ENCODE results near the gene TIMM50. TPM values are rescaled to one million over a fixed set of nuclear protein-coding genes. Genes with fewer than 3 reads are reported as not detected.
A peak's percentile ranks its signal among the peaks of the same experiment; 100 is the strongest.

Gene TIMM50
- total RNA-seq, 1 donor from 2014 or later, result 97.2 TPM

GRCh38 chr19:39498798-39499642 is 18.4 kb downstream of the TIMM50 start, which contains the start of gene DLL3:
DLL3 (plus strand) TSS chr19:39498947; CDS start chr19:39498975, 28 bp downstream.
- H3K27ac ChIP-seq (ENCODE audit: low read depth, low read length), result no peak within 1 kb of the TSS
- H3K27me3 Mint-ChIP-seq (ENCODE audit: low read depth, unreplicated experiment), result peaks cover 54% of the 10 kb centered on the region
- no peaks in the 10 kb centered on the region for H3K36me3 ChIP-seq (ENCODE audit: insufficient read depth, low read length)
- H3K4me3 ChIP-seq (ENCODE audit: insufficient read depth, low read depth, low read length), result peak within 1 kb of the TSS; percentile 30
- peak within 1 kb of the TSS; percentile 41 for H2AFZ ChIP-seq (ENCODE audit: low read depth, low read length)
- H3K79me2 ChIP-seq (ENCODE audit: insufficient read depth, low read length), result no peaks in the 10 kb centered on the region
- FAIRE-seq (no peak), DNase-seq (ENCODE audit: low read depth) (no peak)
- no peaks in the 10 kb centered on the region for H3K9me3 ChIP-seq (ENCODE audit: insufficient read depth, low read depth, low read length)
- peaks cover 5% of the 10 kb centered on the region for H3K4me1 Mint-ChIP-seq (ENCODE audit: low read depth, unreplicated experiment)
- H3K4me3 Mint-ChIP-seq (ENCODE audit: unreplicated experiment), result peak within 1 kb of the TSS; percentile 64
- no peak within 1 kb of the TSS for H3K9ac ChIP-seq (ENCODE audit: low read length)
- H3K4me1 ChIP-seq (ENCODE audit: insufficient read depth, low read length), result peaks cover 11% of the 10 kb centered on the region
- peak; percentile 81 for TF ChIP-seq EZH2 (IDR thresholded peaks at IDR 0.05; ENCODE audit: insufficient read depth, low read length)
- TF ChIP-seq, protein P1, sequence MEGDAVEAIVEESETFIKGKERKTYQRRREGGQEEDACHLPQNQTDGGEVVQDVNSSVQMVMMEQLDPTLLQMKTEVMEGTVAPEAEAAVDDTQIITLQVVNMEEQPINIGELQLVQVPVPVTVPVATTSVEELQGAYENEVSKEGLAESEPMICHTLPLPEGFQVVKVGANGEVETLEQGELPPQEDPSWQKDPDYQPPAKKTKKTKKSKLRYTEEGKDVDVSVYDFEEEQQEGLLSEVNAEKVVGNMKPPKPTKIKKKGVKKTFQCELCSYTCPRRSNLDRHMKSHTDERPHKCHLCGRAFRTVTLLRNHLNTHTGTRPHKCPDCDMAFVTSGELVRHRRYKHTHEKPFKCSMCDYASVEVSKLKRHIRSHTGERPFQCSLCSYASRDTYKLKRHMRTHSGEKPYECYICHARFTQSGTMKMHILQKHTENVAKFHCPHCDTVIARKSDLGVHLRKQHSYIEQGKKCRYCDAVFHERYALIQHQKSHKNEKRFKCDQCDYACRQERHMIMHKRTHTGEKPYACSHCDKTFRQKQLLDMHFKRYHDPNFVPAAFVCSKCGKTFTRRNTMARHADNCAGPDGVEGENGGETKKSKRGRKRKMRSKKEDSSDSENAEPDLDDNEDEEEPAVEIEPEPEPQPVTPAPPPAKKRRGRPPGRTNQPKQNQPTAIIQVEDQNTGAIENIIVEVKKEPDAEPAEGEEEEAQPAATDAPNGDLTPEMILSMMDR (IDR thresholded peaks at IDR 0.05; ENCODE audit: insufficient read depth, low read depth, low read length), result no peak
- H3K27ac Mint-ChIP-seq (ENCODE audit: unreplicated experiment), result peak within 1 kb of the TSS; percentile 64
- H3K4me2 ChIP-seq (ENCODE audit: low read length), result peak within 1 kb of the TSS; percentile 79
- peaks cover 4% of the 10 kb centered on the region for H3K9me3 Mint-ChIP-seq (ENCODE audit: unreplicated experiment)
- peaks cover 2% of the 10 kb centered on the region for H3K36me3 Mint-ChIP-seq (ENCODE audit: low read depth, unreplicated experiment)
- H3K27me3 ChIP-seq (ENCODE audit: insufficient read depth, low read length), result peaks cover 31% of the 10 kb centered on the region
- no peaks in the 10 kb centered on the region for H4K20me1 ChIP-seq (ENCODE audit: insufficient read depth, low read length)

- Histone ChIP-seq H3K4me1 (ENCODE audit: insufficient read depth, low read length) (peaks cover 11% of the 10 kb centered on the region), H2AFZ (ENCODE audit: low read depth, low read length) (no peak overlapping the region), H3K36me3 (ENCODE audit: insufficient read depth, low read length) (no peaks in the 10 kb centered on the region), H3K4me3 (ENCODE audit: insufficient read depth, low read depth, low read length) (no peak overlapping the region), H3K4me2 (ENCODE audit: low read length) (no peak overlapping the region), H3K9ac (ENCODE audit: low read length) (no peak overlapping the region), H3K79me2 (ENCODE audit: insufficient read depth, low read length) (no peaks in the 10 kb centered on the region), H3K27me3 (ENCODE audit: insufficient read depth, low read length) (peaks cover 31% of the 10 kb centered on the region), H4K20me1 (ENCODE audit: insufficient read depth, low read length) (no peaks in the 10 kb centered on the region), H3K27ac (ENCODE audit: low read depth, low read length) (no peak overlapping the region), H3K9me3 (ENCODE audit: insufficient read depth, low read depth, low read length) (no peaks in the 10 kb centered on the region)
- no peak overlapping the region for H3K27ac Mint-ChIP-seq (ENCODE audit: unreplicated experiment)
- no peak overlapping the region for H3K4me3 Mint-ChIP-seq (ENCODE audit: unreplicated experiment)
- H3K27me3 Mint-ChIP-seq (ENCODE audit: low read depth, unreplicated experiment), result peaks cover 63% of the 10 kb centered on the region
- H3K9me3 Mint-ChIP-seq (ENCODE audit: unreplicated experiment), result peaks cover 4% of the 10 kb centered on the region
- FAIRE-seq (no peak), DNase-seq (ENCODE audit: low read depth) (no peak)
- peaks cover 2% of the 10 kb centered on the region for H3K36me3 Mint-ChIP-seq (ENCODE audit: low read depth, unreplicated experiment)
- H3K4me1 Mint-ChIP-seq (ENCODE audit: low read depth, unreplicated experiment), result peaks cover 5% of the 10 kb centered on the region
- TF ChIP-seq EZH2 (IDR thresholded peaks at IDR 0.05; ENCODE audit: insufficient read depth, low read length), result no peak
- TF ChIP-seq, protein P1 (IDR thresholded peaks at IDR 0.05; ENCODE audit: insufficient read depth, low read depth, low read length), result no peak
These were observed 19.3 kb downstream of the TIMM50 start for GRCh38 chr19:39499932-39500331.

DNA sequence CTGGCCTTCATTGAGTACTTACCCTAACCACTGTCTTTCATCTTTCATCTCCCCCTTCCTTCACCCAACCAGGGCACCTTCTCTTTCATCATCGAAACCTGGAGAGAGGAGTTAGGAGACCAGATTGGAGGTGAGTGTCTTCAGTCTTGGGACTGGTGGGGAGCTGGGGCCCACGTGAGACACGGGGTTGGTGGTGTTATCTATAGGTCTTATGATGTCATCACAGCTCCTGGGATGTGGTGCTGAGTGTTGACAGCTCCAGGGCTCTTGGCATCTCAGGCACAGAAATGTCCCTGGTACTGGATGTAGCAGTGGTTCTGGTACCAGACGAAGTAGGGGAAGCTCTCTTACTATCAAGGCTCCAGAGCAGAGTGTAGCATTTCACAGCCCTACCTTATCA is 19.9 kb downstream of the TIMM50 start:
- Mint-ChIP-seq H3K4me3 (ENCODE audit: unreplicated experiment) (no peak overlapping the region), H3K4me1 (ENCODE audit: low read depth, unreplicated experiment) (peaks cover 5% of the 10 kb centered on the region), H3K27ac (ENCODE audit: unreplicated experiment) (no peak overlapping the region), H3K36me3 (ENCODE audit: low read depth, unreplicated experiment) (peaks cover 2% of the 10 kb centered on the region), H3K27me3 (ENCODE audit: low read depth, unreplicated experiment) (peaks cover 67% of the 10 kb centered on the region), H3K9me3 (ENCODE audit: unreplicated experiment) (peaks cover 4% of the 10 kb centered on the region)
- H3K36me3 ChIP-seq (ENCODE audit: insufficient read depth, low read length), result no peaks in the 10 kb centered on the region
- H3K9me3 ChIP-seq (ENCODE audit: insufficient read depth, low read depth, low read length), result no peaks in the 10 kb centered on the region
- TF ChIP-seq, protein P1 (IDR thresholded peaks at IDR 0.05; ENCODE audit: insufficient read depth, low read depth, low read length), result no peak
- TF ChIP-seq EZH2 (IDR thresholded peaks at IDR 0.05; ENCODE audit: insufficient read depth, low read length), result no peak
- H3K27me3 ChIP-seq (ENCODE audit: insufficient read depth, low read length), result peaks cover 31% of the 10 kb centered on the region
- no peak for FAIRE-seq
- no peak overlapping the region for H3K4me3 ChIP-seq (ENCODE audit: insufficient read depth, low read depth, low read length)
- no peak overlapping the region for H3K27ac ChIP-seq (ENCODE audit: low read depth, low read length)
- no peaks in the 10 kb centered on the region for H3K79me2 ChIP-seq (ENCODE audit: insufficient read depth, low read length)
- H2AFZ ChIP-seq (ENCODE audit: low read depth, low read length), result no peak overlapping the region
- no peaks in the 10 kb centered on the region for H4K20me1 ChIP-seq (ENCODE audit: insufficient read depth, low read length)
- no peak overlapping the region for H3K4me2 ChIP-seq (ENCODE audit: low read length)
- H3K9ac ChIP-seq (ENCODE audit: low read length), result no peak overlapping the region
- DNase-seq (ENCODE audit: low read depth), result no peak
- peaks cover 11% of the 10 kb centered on the region for H3K4me1 ChIP-seq (ENCODE audit: insufficient read depth, low read length)

All from astrocyte (in vitro differentiated cells and primary cell).